ENCODE data around the gene UVRAG.

Gene UVRAG

GRCh38 chr11:76103460-76103859, 288.4 kb downstream of the UVRAG start:
- Histone ChIP-seq H3K4me2 (ENCODE audit: low read depth, low read length) (no peak overlapping the region), H3K4me1 (ENCODE audit: low read length) (no peaks in the 10 kb centered on the region), H3K79me2 (ENCODE audit: low read length) (no peaks in the 10 kb centered on the region), H3K9ac (ENCODE audit: low read length) (no peak overlapping the region), H3F3A (ENCODE audit: insufficient read depth, low read length) (no peaks in the 10 kb centered on the region), H2AFZ (ENCODE audit: low read length) (no peak overlapping the region), H3K9me2 (replicated peaks; ENCODE audit: insufficient read depth, low read length) (no peaks in the 10 kb centered on the region), H4K20me1 (ENCODE audit: insufficient read depth, low read length) (no peaks in the 10 kb centered on the region), H3K36me3 (replicated peaks; ENCODE audit: insufficient read depth, low read length) (no peaks in the 10 kb centered on the region), H3K27me3 (replicated peaks; ENCODE audit: insufficient read depth, low read length) (no peaks in the 10 kb centered on the region), H3K4me3 (ENCODE audit: low read length) (no peak overlapping the region), H3K27ac (ENCODE audit: low read length) (no peak overlapping the region), H3K9me3 (replicated peaks; ENCODE audit: insufficient read depth, low read length) (no peaks in the 10 kb centered on the region)
- DNase-seq: no peak
- TF ChIP-seq EZH2phosphoT487 (IDR thresholded peaks at IDR 0.05; ENCODE audit: low read length): no peak
- no peak for TF ChIP-seq EZH2 (optimal IDR thresholded peaks at IDR 0.05; ENCODE audit: low read depth, low read length)
- TF ChIP-seq CTCF (IDR thresholded peaks at IDR 0.05; ENCODE audit: low read length): no peak

DNA sequence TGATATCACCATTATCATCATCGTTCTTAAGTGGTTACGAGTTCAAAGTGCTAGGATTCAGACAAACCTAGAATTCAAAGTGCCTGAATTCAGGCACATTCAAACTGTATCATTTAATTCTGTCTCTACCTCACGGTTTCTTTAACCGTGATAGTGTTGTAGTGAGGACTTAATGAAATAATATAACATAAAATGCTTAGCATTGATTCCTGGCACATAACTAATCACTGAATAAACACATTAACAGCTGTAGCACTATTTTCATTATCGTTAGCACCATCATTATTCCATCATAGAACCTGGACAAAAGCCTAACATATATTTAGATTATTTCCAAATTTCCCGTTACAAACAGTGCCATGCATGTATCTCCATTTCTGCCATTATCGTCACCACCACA, 289.3 kb downstream of the UVRAG start:
- Histone ChIP-seq H3F3A (ENCODE audit: insufficient read depth, low read length) (no peaks in the 10 kb centered on the region), H3K9me2 (replicated peaks; ENCODE audit: insufficient read depth, low read length) (no peaks in the 10 kb centered on the region), H3K36me3 (replicated peaks; ENCODE audit: insufficient read depth, low read length) (no peaks in the 10 kb centered on the region), H2AFZ (ENCODE audit: low read length) (no peak overlapping the region), H3K9ac (ENCODE audit: low read length) (no peak overlapping the region), H3K4me3 (ENCODE audit: low read length) (no peak overlapping the region), H3K27ac (ENCODE audit: low read length) (no peak overlapping the region), H3K79me2 (ENCODE audit: low read length) (no peaks in the 10 kb centered on the region), H3K9me3 (replicated peaks; ENCODE audit: insufficient read depth, low read length) (no peaks in the 10 kb centered on the region), H3K4me2 (ENCODE audit: low read depth, low read length) (no peak overlapping the region), H3K27me3 (replicated peaks; ENCODE audit: insufficient read depth, low read length) (no peaks in the 10 kb centered on the region), H3K4me1 (ENCODE audit: low read length) (no peaks in the 10 kb centered on the region), H4K20me1 (ENCODE audit: insufficient read depth, low read length) (no peaks in the 10 kb centered on the region)
- TF ChIP-seq EZH2phosphoT487 (IDR thresholded peaks at IDR 0.05; ENCODE audit: low read length): no peak
- no peak for TF ChIP-seq EZH2 (optimal IDR thresholded peaks at IDR 0.05; ENCODE audit: low read depth, low read length)
- no peak for TF ChIP-seq CTCF (IDR thresholded peaks at IDR 0.05; ENCODE audit: low read length)
- no peak for DNase-seq

GRCh38 chr11:76105637-76106036, 290.6 kb downstream of the UVRAG start:
- H3K9me2 ChIP-seq (replicated peaks; ENCODE audit: insufficient read depth, low read length): no peaks in the 10 kb centered on the region
- no peak overlapping the region for H3K4me3 ChIP-seq (ENCODE audit: low read length)
- no peak for DNase-seq
- no peaks in the 10 kb centered on the region for H3K79me2 ChIP-seq (ENCODE audit: low read length)
- H2AFZ ChIP-seq (ENCODE audit: low read length): no peak overlapping the region
- no peak overlapping the region for H3K9ac ChIP-seq (ENCODE audit: low read length)
- no peaks in the 10 kb centered on the region for H3K4me1 ChIP-seq (ENCODE audit: low read length)
- H3F3A ChIP-seq (ENCODE audit: insufficient read depth, low read length): no peaks in the 10 kb centered on the region
- H3K36me3 ChIP-seq (replicated peaks; ENCODE audit: insufficient read depth, low read length): no peaks in the 10 kb centered on the region
- no peak overlapping the region for H3K4me2 ChIP-seq (ENCODE audit: low read depth, low read length)
- TF ChIP-seq CTCF (IDR thresholded peaks at IDR 0.05; ENCODE audit: low read length) (no peak), EZH2 (optimal IDR thresholded peaks at IDR 0.05; ENCODE audit: low read depth, low read length) (no peak), EZH2phosphoT487 (IDR thresholded peaks at IDR 0.05; ENCODE audit: low read length) (no peak)
- H3K9me3 ChIP-seq (replicated peaks; ENCODE audit: insufficient read depth, low read length): no peaks in the 10 kb centered on the region
- no peaks in the 10 kb centered on the region for H4K20me1 ChIP-seq (ENCODE audit: insufficient read depth, low read length)
- no peaks in the 10 kb centered on the region for H3K27me3 ChIP-seq (replicated peaks; ENCODE audit: insufficient read depth, low read length)
- H3K27ac ChIP-seq (ENCODE audit: low read length): no peak overlapping the region
